ENCODE data around the gene PDCD1. TPM values are rescaled to one million over a fixed set of nuclear protein-coding genes. Genes with fewer than 3 reads are reported as not detected.
A peak's percentile ranks its signal among the peaks of the same experiment; 100 is the strongest.

PDCD1 gene
- total RNA-seq, 1 experiment from 2014 or later, result 0.22 TPM

DNA sequence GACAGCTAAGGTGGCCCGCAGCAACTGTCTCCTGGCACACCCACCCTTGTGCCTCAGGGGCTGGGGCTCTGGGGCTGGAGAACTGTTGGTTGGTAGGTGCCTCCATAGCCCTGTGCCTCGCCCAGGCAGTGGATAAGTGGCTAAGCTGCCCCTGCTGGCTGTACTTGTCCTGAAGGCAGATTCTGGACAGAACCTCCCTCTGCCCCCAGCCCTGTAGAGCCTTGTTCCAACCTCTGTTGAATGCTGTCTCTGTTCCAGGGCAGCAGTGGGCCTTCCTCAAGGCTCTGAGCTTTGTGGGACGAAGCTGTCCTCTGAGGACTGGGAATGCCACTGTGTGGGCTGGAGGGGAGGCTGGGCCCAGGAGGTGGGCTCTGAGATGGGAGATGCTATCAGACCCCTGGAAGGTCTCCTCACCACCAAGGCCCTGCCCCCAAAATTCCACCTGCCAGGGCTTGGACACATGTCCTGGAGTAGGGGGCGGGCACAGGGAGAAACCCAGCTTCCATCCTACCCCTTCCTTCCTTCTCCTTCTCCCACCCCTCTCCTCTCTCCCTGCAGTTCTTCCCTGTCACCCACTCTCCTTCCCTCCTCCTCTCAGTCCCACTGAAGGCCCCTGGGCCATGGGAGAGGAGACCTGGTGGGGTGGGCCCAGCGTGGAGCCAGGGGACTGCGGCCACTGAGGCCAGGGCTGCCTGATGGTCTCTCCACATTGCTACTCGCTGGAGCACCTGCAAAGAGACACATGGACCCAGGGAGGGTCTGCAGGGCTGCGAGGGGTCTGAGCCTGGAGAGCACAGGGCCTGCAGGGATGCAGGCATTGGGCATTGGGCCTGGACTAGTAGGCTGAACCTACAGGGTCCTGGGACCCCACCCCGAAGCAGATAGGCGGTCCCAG lies 1.7 kb upstream of the PDCD1 start:
- H3K4me2 ChIP-seq (ENCODE audit: low read length), result no peak overlapping the region
- no peak overlapping the region for H3K4me3 ChIP-seq (replicated peaks in 1 of 2; ENCODE audit: low read depth in 1 of 2, low read length in 2 of 2)
- ChIA-PET RAD21 (ENCODE audit: low non-redundant PET in 1 of 2, low total read pairs in 2 of 2, uncharacterized antibody in 2 of 2, unreplicated experiment in 2 of 2) (no interaction called here), POLR2A (no interaction called here), CTCF (no interaction called here)
- no peaks in the 10 kb centered on the region for H3K9me2 ChIP-seq (ENCODE audit: insufficient read depth)
- H3K9me3 ChIP-seq (ENCODE audit: control insufficient read depth in 1 of 2, insufficient read depth in 1 of 2, low read depth in 1 of 2, low read length in 2 of 2), result peaks cover 0 to 9% of the 10 kb centered on the region in 2 experiments; a peak in 1 of 4 replicates
- BruUV-seq (replicated peaks), result no TSS peak
- no peak for TF ChIP-seq CEBPB (IDR thresholded peaks at IDR 0.05; ENCODE audit: low read depth)
- intact Hi-C loops (cut with micrococcal nuclease), result no loop called here
- DNase-seq (ENCODE audit: low read depth, low spot score) (no peak), ATAC-seq (peak; percentile 28; the same call in 1 of the 2 replicates)
- no peak overlapping the region for H2AFZ ChIP-seq (ENCODE audit: low read depth, low read length, poor library complexity, severe bottlenecking)
- H4K20me1 ChIP-seq (ENCODE audit: insufficient read depth), result no peaks in the 10 kb centered on the region
- H3K27ac ChIP-seq (ENCODE audit: low read depth, low read length), result no peak overlapping the region
- no peaks in the 10 kb centered on the region for H3K27me3 ChIP-seq (ENCODE audit: insufficient read depth, low read length)
- H3K9ac ChIP-seq (ENCODE audit: low read length), result no peak overlapping the region
- no peaks in the 10 kb centered on the region for H3K79me2 ChIP-seq (ENCODE audit: insufficient read depth, low read length)
- H3K4me1 ChIP-seq (ENCODE audit: control insufficient read depth in 1 of 2, insufficient read depth in 2 of 2, low read length in 2 of 2), result no peaks in the 10 kb centered on the region; a peak in 1 of 4 replicates
- no peaks in the 10 kb centered on the region for H3K36me3 ChIP-seq (ENCODE audit: control insufficient read depth in 1 of 2, insufficient read depth in 2 of 2, low read length in 2 of 2)

DNA sequence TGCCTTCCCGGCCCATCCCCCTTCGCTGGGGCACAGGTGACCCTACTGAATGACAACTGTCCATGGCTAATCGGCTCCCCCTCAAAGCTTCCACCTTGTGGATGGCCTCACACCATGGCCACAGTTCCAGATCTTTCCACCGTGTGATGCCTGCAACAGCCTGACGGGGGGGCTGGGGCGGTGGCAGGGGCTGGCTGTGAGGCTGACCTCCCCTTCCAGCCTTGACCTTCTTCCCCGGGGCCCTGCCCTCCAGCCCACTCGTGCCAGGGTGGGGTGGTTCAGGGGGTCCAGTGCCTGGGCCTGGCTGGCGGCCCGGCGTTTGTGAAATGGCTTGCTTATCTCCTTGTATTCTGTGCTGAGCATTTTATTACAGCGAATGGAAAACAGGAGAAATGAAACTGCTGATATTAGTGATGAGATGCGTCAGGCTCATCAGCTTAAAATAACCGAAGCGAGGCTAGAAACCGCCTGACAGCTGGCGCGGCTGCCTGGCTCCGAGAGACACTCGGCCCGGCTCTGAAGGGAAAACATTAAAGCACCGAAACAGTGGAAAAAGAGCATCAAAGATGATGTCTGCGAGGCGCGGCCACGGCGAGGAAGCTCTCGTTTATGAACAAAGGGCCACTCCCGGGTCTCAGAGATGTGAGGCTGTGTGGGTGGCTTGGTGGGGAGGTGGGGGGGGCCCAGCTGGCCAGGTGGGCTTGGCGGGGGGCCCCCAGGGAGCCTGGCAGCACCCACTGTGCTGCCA lies 916 bp upstream of the PDCD1 start:
- TF ChIP-seq, protein P1, sequence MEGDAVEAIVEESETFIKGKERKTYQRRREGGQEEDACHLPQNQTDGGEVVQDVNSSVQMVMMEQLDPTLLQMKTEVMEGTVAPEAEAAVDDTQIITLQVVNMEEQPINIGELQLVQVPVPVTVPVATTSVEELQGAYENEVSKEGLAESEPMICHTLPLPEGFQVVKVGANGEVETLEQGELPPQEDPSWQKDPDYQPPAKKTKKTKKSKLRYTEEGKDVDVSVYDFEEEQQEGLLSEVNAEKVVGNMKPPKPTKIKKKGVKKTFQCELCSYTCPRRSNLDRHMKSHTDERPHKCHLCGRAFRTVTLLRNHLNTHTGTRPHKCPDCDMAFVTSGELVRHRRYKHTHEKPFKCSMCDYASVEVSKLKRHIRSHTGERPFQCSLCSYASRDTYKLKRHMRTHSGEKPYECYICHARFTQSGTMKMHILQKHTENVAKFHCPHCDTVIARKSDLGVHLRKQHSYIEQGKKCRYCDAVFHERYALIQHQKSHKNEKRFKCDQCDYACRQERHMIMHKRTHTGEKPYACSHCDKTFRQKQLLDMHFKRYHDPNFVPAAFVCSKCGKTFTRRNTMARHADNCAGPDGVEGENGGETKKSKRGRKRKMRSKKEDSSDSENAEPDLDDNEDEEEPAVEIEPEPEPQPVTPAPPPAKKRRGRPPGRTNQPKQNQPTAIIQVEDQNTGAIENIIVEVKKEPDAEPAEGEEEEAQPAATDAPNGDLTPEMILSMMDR (IDR thresholded peaks at IDR 0.05 in 2 of 3, conservative IDR thresholded peaks at IDR 0.05 in 1 of 3; ENCODE audit: borderline replicate concordance in 1 of 3, insufficient read depth in 1 of 3, low read depth in 2 of 3, low read length in 2 of 3), result 0 out of 6 replicates have a peak, but pooled peaks of 2 of the 3 experiments have one; percentile 11 to 13
- TF ChIP-seq, protein P2, sequence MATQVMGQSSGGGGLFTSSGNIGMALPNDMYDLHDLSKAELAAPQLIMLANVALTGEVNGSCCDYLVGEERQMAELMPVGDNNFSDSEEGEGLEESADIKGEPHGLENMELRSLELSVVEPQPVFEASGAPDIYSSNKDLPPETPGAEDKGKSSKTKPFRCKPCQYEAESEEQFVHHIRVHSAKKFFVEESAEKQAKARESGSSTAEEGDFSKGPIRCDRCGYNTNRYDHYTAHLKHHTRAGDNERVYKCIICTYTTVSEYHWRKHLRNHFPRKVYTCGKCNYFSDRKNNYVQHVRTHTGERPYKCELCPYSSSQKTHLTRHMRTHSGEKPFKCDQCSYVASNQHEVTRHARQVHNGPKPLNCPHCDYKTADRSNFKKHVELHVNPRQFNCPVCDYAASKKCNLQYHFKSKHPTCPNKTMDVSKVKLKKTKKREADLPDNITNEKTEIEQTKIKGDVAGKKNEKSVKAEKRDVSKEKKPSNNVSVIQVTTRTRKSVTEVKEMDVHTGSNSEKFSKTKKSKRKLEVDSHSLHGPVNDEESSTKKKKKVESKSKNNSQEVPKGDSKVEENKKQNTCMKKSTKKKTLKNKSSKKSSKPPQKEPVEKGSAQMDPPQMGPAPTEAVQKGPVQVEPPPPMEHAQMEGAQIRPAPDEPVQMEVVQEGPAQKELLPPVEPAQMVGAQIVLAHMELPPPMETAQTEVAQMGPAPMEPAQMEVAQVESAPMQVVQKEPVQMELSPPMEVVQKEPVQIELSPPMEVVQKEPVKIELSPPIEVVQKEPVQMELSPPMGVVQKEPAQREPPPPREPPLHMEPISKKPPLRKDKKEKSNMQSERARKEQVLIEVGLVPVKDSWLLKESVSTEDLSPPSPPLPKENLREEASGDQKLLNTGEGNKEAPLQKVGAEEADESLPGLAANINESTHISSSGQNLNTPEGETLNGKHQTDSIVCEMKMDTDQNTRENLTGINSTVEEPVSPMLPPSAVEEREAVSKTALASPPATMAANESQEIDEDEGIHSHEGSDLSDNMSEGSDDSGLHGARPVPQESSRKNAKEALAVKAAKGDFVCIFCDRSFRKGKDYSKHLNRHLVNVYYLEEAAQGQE (IDR thresholded peaks at IDR 0.05; ENCODE audit: low read depth), result no peak
- TF ChIP-seq ELF1 (IDR thresholded peaks at IDR 0.05; ENCODE audit: borderline replicate concordance, low read depth) (no peak), SP1 (IDR thresholded peaks at IDR 0.05; ENCODE audit: low read depth) (no peak), YY1 (IDR thresholded peaks at IDR 0.05; ENCODE audit: extremely low read depth, insufficient replicate concordance, low read depth, low read length) (no peak), POLR2AphosphoS5 (IDR thresholded peaks at IDR 0.05; ENCODE audit: low read depth, low read length) (no peak), POLR2A (IDR thresholded peaks at IDR 0.05; ENCODE audit: borderline replicate concordance, extremely low read depth, insufficient read depth, insufficient read length) (no peak)
- no peak overlapping the region; the same call in 1 of the 2 replicates for H3K27ac ChIP-seq (ENCODE audit: low read depth, low read length)
- RAD21 ChIA-PET (ENCODE audit: low non-redundant PET in 1 of 2, low total read pairs in 2 of 2, uncharacterized antibody in 2 of 2, unreplicated experiment in 2 of 2), result no interaction called here
- no peak overlapping the region for H2AFZ ChIP-seq (ENCODE audit: low read depth, low read length, poor library complexity, severe bottlenecking)
- H3K9me2 ChIP-seq (ENCODE audit: insufficient read depth), result no peaks in the 10 kb centered on the region
- H3K36me3 ChIP-seq (ENCODE audit: control insufficient read depth in 1 of 2, insufficient read depth in 2 of 2, low read length in 2 of 2), result no peaks in the 10 kb centered on the region
- POLR2A ChIA-PET, result no interaction called here
- no peak overlapping the region for H3K9ac ChIP-seq (ENCODE audit: low read length)
- no peaks in the 10 kb centered on the region for H3K79me2 ChIP-seq (ENCODE audit: insufficient read depth, low read length)
- BruUV-seq (replicated peaks), result no TSS peak
- no peaks in the 10 kb centered on the region; a peak in 1 of 4 replicates for H3K4me1 ChIP-seq (ENCODE audit: control insufficient read depth in 1 of 2, insufficient read depth in 2 of 2, low read length in 2 of 2)
- CTCF ChIA-PET, result no interaction called here
- ATAC-seq (0 out of 2 replicates have a peak, but pooled peaks have one; percentile 43), DNase-seq (ENCODE audit: low read depth, low spot score) (no peak)
- intact Hi-C loops (cut with micrococcal nuclease), result no loop called here
- H4K20me1 ChIP-seq (ENCODE audit: insufficient read depth), result no peaks in the 10 kb centered on the region
- H3K9me3 ChIP-seq (ENCODE audit: control insufficient read depth in 1 of 2, insufficient read depth in 1 of 2, low read depth in 1 of 2, low read length in 2 of 2), result peaks cover 0 to 4% of the 10 kb centered on the region in 2 experiments; a peak in 1 of 4 replicates
- H3K4me2 ChIP-seq (ENCODE audit: low read length), result no peak overlapping the region
- no peaks in the 10 kb centered on the region for H3K27me3 ChIP-seq (ENCODE audit: insufficient read depth, low read length)
- no peak overlapping the region for H3K4me3 ChIP-seq (replicated peaks in 1 of 2; ENCODE audit: low read depth in 1 of 2, low read length in 2 of 2)

All from HCT116 (cell line).